Caco-2 (cell line): ENCODE results near the gene NHSL2. TPM values are rescaled to one million over a fixed set of nuclear protein-coding genes. Genes with fewer than 3 reads are reported as not detected.

Source experiments
- BruUV-seq: library from RNA; stranded (reverse); fragments of 400-500 nt; replicated peaks from 2 replicates; lab custom pipeline; 2021; lab: Mats Ljungman, UMichigan
- CTCF ChIA-PET: fragments of 300-600 bp; sonication (Branson Sonifier 250); formaldehyde crosslinking; loops from one replicate; lab custom pipeline; 2022; ENCODE audit warnings: antibody characterized with exemption; lab: Charles Lee
- POLR2A ChIA-PET: fragments of 300-600 bp; sonication (Branson Sonifier 250); formaldehyde crosslinking; loops from one replicate; lab custom pipeline; 2022; ENCODE audit warnings: antibody characterized with exemption; lab: Charles Lee
- DNase-seq, 2 experiments: peaks; one replicate each; pipeline versions ENCODE4 v3.0.0 to v3.0.0-alpha.2; 2020 to 2022
- H3K27me3 ChIP-seq: replicated peaks from 2 replicates; pipeline ENCODE4 v1.6.0; 2011; ENCODE audit warnings: low read length; ENCODE audit not compliant: control insufficient read depth, insufficient read depth
- H3K36me3 ChIP-seq: 2 replicates; pipeline ENCODE4 v1.5.1; 2011; ENCODE audit warnings: low read length; ENCODE audit not compliant: control insufficient read depth, insufficient read depth
- H3K4me1 ChIP-seq: fragments of 250-450 bp; sonication (Bioruptor Pico); 2 replicates; pipeline ENCODE4 v1.5.1; 2020; ENCODE audit warnings: mild to moderate bottlenecking
- H3K4me3 ChIP-seq: 2 replicates; pipeline ENCODE4 v1.5.1; 2011; ENCODE audit warnings: low read depth, mild to moderate bottlenecking, control low read depth, low read length
- H3K9me3 ChIP-seq: fragments of 250-450 bp; sonication (Bioruptor Pico); 2 replicates; pipeline ENCODE4 v1.5.1; 2020; ENCODE audit warnings: mild to moderate bottlenecking, moderate library complexity
- H3K27ac Mint-ChIP-seq: one replicate; pipeline ENCODE4 v1.8.0; 2022; ENCODE audit warnings: mixed read lengths; ENCODE audit not compliant: unreplicated experiment
- H3K27me3 Mint-ChIP-seq: one replicate; pipeline ENCODE4 v1.8.0; 2022; ENCODE audit warnings: mixed read lengths; ENCODE audit not compliant: insufficient read depth, unreplicated experiment
- H3K36me3 Mint-ChIP-seq: one replicate; pipeline ENCODE4 v1.8.0; 2022; ENCODE audit warnings: mild to moderate bottlenecking, mixed read lengths; ENCODE audit not compliant: insufficient read depth, unreplicated experiment
- H3K4me1 Mint-ChIP-seq: one replicate; pipeline ENCODE4 v1.8.0; 2022; ENCODE audit warnings: low read depth, mixed read lengths; ENCODE audit not compliant: unreplicated experiment
- H3K4me3 Mint-ChIP-seq: one replicate; pipeline ENCODE4 v1.8.0; 2022; ENCODE audit warnings: mild to moderate bottlenecking, moderate library complexity, mixed read lengths; ENCODE audit not compliant: unreplicated experiment
- H3K9me3 Mint-ChIP-seq: one replicate; pipeline ENCODE4 v1.8.0; 2022; ENCODE audit warnings: mixed read lengths; ENCODE audit not compliant: unreplicated experiment
- intact Hi-C: fragments of 100-400 bp; cut with micrococcal nuclease; formaldehyde crosslinking; loops from one replicate; pipeline ENCODE4 v1.10.0; 2022; ENCODE audit not compliant: unreplicated experiment
- total RNA-seq: library from RNA; stranded (reverse); gene quantifications from 2 replicates; pipeline ENCODE4 v1.2.3, GENCODE V29; 2022
- TF ChIP-seq, protein P1 (sequence below), 2 experiments: fragments of 200-600 bp in 1 of 2; IDR thresholded peaks; 1 replicate in 1 of 2; 2 replicates in 1 of 2; pipeline versions ENCODE4 v1.5.1 to v1.8.0; 2011 to 2022; ENCODE audit warnings: antibody characterized with exemption in 1 of 2, control low read depth in 1 of 2, inconsistent platforms in 1 of 2, low read depth in 1 of 2, low read length in 1 of 2, mild to moderate bottlenecking in 1 of 2, moderate library complexity in 1 of 2; ENCODE audit not compliant: insufficient read depth in 1 of 2, severe bottlenecking in 1 of 2, unreplicated experiment in 1 of 2

NHSL2 gene
- total RNA-seq, 1 experiment from 2014 or later: 0.18 TPM

DNA sequence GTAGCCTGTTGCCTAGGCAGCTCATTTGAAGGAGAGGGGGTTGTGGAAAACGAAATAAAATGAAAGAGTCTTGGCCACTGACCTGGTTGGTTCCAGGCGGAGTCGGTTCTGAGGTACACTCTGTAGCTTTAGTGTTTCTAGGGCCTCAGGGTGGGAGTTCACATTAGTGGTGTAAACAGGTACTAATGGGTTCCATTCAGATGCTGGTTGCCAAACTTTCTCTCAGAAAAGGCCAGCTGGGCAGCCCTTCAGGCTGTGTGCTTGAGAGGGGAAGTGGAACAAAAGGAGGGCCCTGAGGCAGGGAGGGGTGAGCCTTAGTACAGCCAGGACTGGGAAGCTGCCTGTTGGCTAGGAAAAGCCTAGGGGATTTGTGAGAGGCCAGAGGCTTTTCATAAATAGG is 24.8 kb downstream of the NHSL2 start:
- DNase-seq: no peak
- TF ChIP-seq, protein P1, sequence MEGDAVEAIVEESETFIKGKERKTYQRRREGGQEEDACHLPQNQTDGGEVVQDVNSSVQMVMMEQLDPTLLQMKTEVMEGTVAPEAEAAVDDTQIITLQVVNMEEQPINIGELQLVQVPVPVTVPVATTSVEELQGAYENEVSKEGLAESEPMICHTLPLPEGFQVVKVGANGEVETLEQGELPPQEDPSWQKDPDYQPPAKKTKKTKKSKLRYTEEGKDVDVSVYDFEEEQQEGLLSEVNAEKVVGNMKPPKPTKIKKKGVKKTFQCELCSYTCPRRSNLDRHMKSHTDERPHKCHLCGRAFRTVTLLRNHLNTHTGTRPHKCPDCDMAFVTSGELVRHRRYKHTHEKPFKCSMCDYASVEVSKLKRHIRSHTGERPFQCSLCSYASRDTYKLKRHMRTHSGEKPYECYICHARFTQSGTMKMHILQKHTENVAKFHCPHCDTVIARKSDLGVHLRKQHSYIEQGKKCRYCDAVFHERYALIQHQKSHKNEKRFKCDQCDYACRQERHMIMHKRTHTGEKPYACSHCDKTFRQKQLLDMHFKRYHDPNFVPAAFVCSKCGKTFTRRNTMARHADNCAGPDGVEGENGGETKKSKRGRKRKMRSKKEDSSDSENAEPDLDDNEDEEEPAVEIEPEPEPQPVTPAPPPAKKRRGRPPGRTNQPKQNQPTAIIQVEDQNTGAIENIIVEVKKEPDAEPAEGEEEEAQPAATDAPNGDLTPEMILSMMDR (IDR thresholded peaks at IDR 0.05; ENCODE audit: insufficient read depth in 1 of 2, low read depth in 1 of 2, low read length in 1 of 2, severe bottlenecking in 1 of 2, unreplicated experiment in 1 of 2): no peak
- Mint-ChIP-seq H3K27me3 (peaks cover 3% of the 10 kb centered on the region), H3K36me3 (no peaks in the 10 kb centered on the region), H3K4me3 (no peak overlapping the region), H3K4me1 (no peaks in the 10 kb centered on the region), H3K9me3 (peaks cover 10% of the 10 kb centered on the region), H3K27ac (no peak overlapping the region)
- POLR2A ChIA-PET: no interaction called here
- no peaks in the 10 kb centered on the region for H3K27me3 ChIP-seq
- H3K4me1 ChIP-seq: no peaks in the 10 kb centered on the region
- H3K9me3 ChIP-seq: no peaks in the 10 kb centered on the region
- no peaks in the 10 kb centered on the region for H3K36me3 ChIP-seq
- CTCF ChIA-PET: no interaction called here
- BruUV-seq: no TSS peak
- intact Hi-C loops: no loop called here
- H3K4me3 ChIP-seq: no peak overlapping the region

DNA sequence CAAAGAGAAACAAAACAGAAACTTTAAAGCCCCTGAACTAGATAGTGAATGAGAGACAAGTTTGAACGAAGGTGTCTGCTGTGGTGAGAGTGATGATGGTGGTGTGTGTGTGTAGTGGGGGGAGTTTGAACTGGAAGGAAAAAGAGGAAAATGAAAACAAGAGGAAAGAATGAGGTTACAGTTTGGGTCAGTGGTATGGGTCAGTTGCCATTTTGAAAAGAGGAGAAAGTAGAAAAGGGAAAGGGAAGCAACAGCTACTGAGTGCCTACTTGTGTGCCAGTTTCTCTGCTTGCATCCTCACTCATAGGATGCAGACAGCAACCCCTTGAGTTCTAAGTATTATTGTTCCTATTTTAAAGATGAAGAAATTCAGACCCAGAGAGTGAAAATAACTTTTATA is 26.0 kb downstream of the NHSL2 start:
- Histone ChIP-seq H3K36me3 (no peaks in the 10 kb centered on the region), H3K4me3 (no peak overlapping the region), H3K4me1 (no peaks in the 10 kb centered on the region), H3K27me3 (no peaks in the 10 kb centered on the region), H3K9me3 (no peaks in the 10 kb centered on the region)
- ChIA-PET POLR2A (no interaction called here), CTCF (interaction anchor here (0.6 kb wide), 1 partner anchor 178 kb away, joined by 3 read pairs; no protein-coding TSS in a partner anchor)
- H3K27ac Mint-ChIP-seq: no peak overlapping the region
- no peak overlapping the region for H3K4me3 Mint-ChIP-seq
- no peak for DNase-seq
- H3K4me1 Mint-ChIP-seq: no peaks in the 10 kb centered on the region
- no TSS peak for BruUV-seq
- TF ChIP-seq, protein P1 (IDR thresholded peaks at IDR 0.05; ENCODE audit: insufficient read depth in 1 of 2, low read depth in 1 of 2, low read length in 1 of 2, severe bottlenecking in 1 of 2, unreplicated experiment in 1 of 2): no peak
- H3K36me3 Mint-ChIP-seq: no peaks in the 10 kb centered on the region
- H3K27me3 Mint-ChIP-seq: peaks cover 3% of the 10 kb centered on the region
- intact Hi-C loops: no loop called here
- H3K9me3 Mint-ChIP-seq: peaks cover 10% of the 10 kb centered on the region

DNA sequence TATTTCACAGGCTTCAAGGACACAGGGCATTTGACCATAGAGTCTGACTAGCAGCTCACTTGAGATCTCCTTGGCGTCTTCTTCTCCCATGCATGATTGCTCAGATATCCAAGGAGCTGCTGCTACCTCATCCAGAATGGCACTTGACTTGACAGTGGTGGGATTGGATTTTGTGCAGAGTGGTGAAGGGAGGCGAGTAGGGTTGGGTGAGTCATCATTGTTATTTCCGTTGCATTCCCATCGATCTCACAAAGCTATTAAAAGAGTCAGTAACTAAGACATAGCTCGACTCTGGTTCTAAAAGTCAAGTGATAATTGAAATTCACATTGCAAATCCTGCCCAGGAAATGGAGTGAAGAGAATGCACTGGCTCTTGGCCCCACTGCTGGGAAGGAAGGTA is 27.7 kb downstream of the NHSL2 start:
- ChIA-PET CTCF (no interaction called here), POLR2A (no interaction called here)
- H3K27me3 ChIP-seq: no peaks in the 10 kb centered on the region
- no TSS peak for BruUV-seq
- H3K9me3 ChIP-seq: no peaks in the 10 kb centered on the region
- H3K4me3 ChIP-seq: no peak overlapping the region
- H3K4me1 Mint-ChIP-seq: peaks cover 7% of the 10 kb centered on the region
- intact Hi-C loops: no loop called here
- H3K36me3 Mint-ChIP-seq: no peaks in the 10 kb centered on the region
- no peak for DNase-seq
- H3K4me3 Mint-ChIP-seq: no peak overlapping the region
- H3K9me3 Mint-ChIP-seq: peaks cover 10% of the 10 kb centered on the region
- no peaks in the 10 kb centered on the region for H3K36me3 ChIP-seq
- peaks cover 3% of the 10 kb centered on the region for H3K27me3 Mint-ChIP-seq
- H3K27ac Mint-ChIP-seq: no peak overlapping the region
- TF ChIP-seq, protein P1 (IDR thresholded peaks at IDR 0.05; ENCODE audit: insufficient read depth in 1 of 2, low read depth in 1 of 2, low read length in 1 of 2, severe bottlenecking in 1 of 2, unreplicated experiment in 1 of 2): no peak
- no peaks in the 10 kb centered on the region for H3K4me1 ChIP-seq
